ENCODE results near the gene PNISR. TPM values are rescaled to one million over a fixed set of nuclear protein-coding genes. Genes with fewer than 3 reads are reported as not detected.

Gene PNISR
- total RNA-seq, 1 experiment from 2014 or later: 69.5 TPM

DNA sequence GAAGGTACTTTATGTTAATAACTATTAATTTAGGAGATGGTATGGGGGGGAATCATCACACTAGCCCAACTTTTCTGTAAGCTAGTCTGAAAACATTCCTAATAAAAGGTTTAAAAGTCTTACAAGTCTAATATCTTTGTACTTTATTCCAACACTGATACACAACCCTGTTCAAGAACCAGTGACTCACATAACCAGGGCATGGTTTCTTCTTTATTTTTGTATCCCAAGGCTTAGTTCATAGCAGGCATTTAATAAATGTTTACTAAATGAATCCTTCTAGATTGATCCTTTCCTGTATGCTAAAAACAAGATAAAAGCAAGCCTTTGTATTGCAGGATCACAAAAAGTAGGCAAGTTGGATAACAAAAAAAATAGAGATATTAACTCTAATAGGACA lies 9.7 kb downstream of the PNISR start:
- no peak for DNase-seq
- Histone ChIP-seq H3K36me3 (ENCODE audit: control insufficient read depth, insufficient read depth, low read length) (peaks cover 2% of the 10 kb centered on the region), H3K4me3 (ENCODE audit: low read depth, low read length) (no peak overlapping the region), H3K4me1 (no peaks in the 10 kb centered on the region), H3K9me3 (no peaks in the 10 kb centered on the region), H3K27me3 (replicated peaks; ENCODE audit: control insufficient read depth, insufficient read depth, low read length) (no peaks in the 10 kb centered on the region)
- Mint-ChIP-seq H3K27me3 (ENCODE audit: insufficient read depth, unreplicated experiment) (no peaks in the 10 kb centered on the region), H3K4me1 (ENCODE audit: low read depth, unreplicated experiment) (no peaks in the 10 kb centered on the region), H3K4me3 (ENCODE audit: unreplicated experiment) (no peak overlapping the region), H3K9me3 (ENCODE audit: unreplicated experiment) (no peaks in the 10 kb centered on the region), H3K27ac (ENCODE audit: unreplicated experiment) (no peak overlapping the region), H3K36me3 (ENCODE audit: insufficient read depth, unreplicated experiment) (peaks cover 28% of the 10 kb centered on the region)
- intact Hi-C loops (cut with micrococcal nuclease; ENCODE audit: unreplicated experiment): no loop called here
- ChIA-PET CTCF (no interaction called here), POLR2A (interaction anchor here (1.1 kb wide), 1 partner anchor 10 kb away, joined by 3 read pairs; no protein-coding TSS in a partner anchor)
- TF ChIP-seq CTCF (IDR thresholded peaks at IDR 0.05; ENCODE audit: insufficient read depth in 1 of 2, low read depth in 1 of 2, low read length in 1 of 2, severe bottlenecking in 1 of 2, unreplicated experiment in 1 of 2): no peak
- BruUV-seq (replicated peaks): no TSS peak

GRCh38 chr6:99412065-99412464 lies 13.0 kb downstream of the PNISR start:
- H3K36me3 ChIP-seq (ENCODE audit: control insufficient read depth, insufficient read depth, low read length): peaks cover 2% of the 10 kb centered on the region
- CTCF ChIA-PET: no interaction called here
- no peak for TF ChIP-seq CTCF (IDR thresholded peaks at IDR 0.05; ENCODE audit: insufficient read depth in 1 of 2, low read depth in 1 of 2, low read length in 1 of 2, severe bottlenecking in 1 of 2, unreplicated experiment in 1 of 2)
- no peak for DNase-seq
- POLR2A ChIA-PET: no interaction called here
- Mint-ChIP-seq H3K36me3 (ENCODE audit: insufficient read depth, unreplicated experiment) (peaks cover 59% of the 10 kb centered on the region), H3K4me1 (ENCODE audit: low read depth, unreplicated experiment) (no peaks in the 10 kb centered on the region), H3K27ac (ENCODE audit: unreplicated experiment) (no peak overlapping the region), H3K27me3 (ENCODE audit: insufficient read depth, unreplicated experiment) (no peaks in the 10 kb centered on the region), H3K4me3 (ENCODE audit: unreplicated experiment) (no peak overlapping the region), H3K9me3 (ENCODE audit: unreplicated experiment) (no peaks in the 10 kb centered on the region)
- intact Hi-C loops (cut with micrococcal nuclease; ENCODE audit: unreplicated experiment): no loop called here
- no peaks in the 10 kb centered on the region for H3K27me3 ChIP-seq (replicated peaks; ENCODE audit: control insufficient read depth, insufficient read depth, low read length)
- H3K9me3 ChIP-seq: no peaks in the 10 kb centered on the region
- no TSS peak for BruUV-seq (replicated peaks)
- no peak overlapping the region for H3K4me3 ChIP-seq (ENCODE audit: low read depth, low read length)
- no peaks in the 10 kb centered on the region for H3K4me1 ChIP-seq

DNA sequence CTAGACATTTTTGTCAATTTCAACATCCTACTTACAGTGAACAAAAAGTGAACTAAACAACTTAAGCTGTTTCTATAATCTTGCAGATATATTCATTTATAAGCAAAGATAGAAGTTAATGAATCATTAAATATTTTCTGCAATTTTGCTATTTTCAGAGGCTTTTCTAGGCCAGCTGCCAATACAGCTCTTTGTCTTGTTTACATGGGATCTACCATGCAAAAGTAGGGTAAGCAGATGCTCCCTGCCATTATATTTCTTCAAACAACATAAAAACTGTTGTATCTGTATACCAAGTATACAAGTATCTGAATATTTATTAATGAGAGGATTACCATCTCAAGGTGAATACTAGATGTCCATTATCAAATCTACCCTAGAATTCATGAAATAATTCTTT lies 15.4 kb downstream of the PNISR start:
- ChIA-PET POLR2A (no interaction called here), CTCF (no interaction called here)
- no TSS peak for BruUV-seq (replicated peaks)

More for the DNA sequence above, 15.4 kb downstream of the PNISR start:
- Histone ChIP-seq H3K4me3 (ENCODE audit: low read depth, low read length) (no peak overlapping the region), H3K4me1 (no peaks in the 10 kb centered on the region), H3K9me3 (no peaks in the 10 kb centered on the region), H3K36me3 (ENCODE audit: control insufficient read depth, insufficient read depth, low read length) (peaks cover 2% of the 10 kb centered on the region), H3K27me3 (replicated peaks; ENCODE audit: control insufficient read depth, insufficient read depth, low read length) (no peaks in the 10 kb centered on the region)
- Mint-ChIP-seq H3K4me1 (ENCODE audit: low read depth, unreplicated experiment) (no peaks in the 10 kb centered on the region), H3K27ac (ENCODE audit: unreplicated experiment) (no peak overlapping the region), H3K27me3 (ENCODE audit: insufficient read depth, unreplicated experiment) (no peaks in the 10 kb centered on the region), H3K9me3 (ENCODE audit: unreplicated experiment) (no peaks in the 10 kb centered on the region), H3K4me3 (ENCODE audit: unreplicated experiment) (no peak overlapping the region), H3K36me3 (ENCODE audit: insufficient read depth, unreplicated experiment) (peaks cover 80% of the 10 kb centered on the region)
- no peak for DNase-seq
- TF ChIP-seq CTCF (IDR thresholded peaks at IDR 0.05; ENCODE audit: insufficient read depth in 1 of 2, low read depth in 1 of 2, low read length in 1 of 2, severe bottlenecking in 1 of 2, unreplicated experiment in 1 of 2): no peak
- intact Hi-C loops (cut with micrococcal nuclease; ENCODE audit: unreplicated experiment): no loop called here

Data from Caco-2 (cell line).